Mucosa of descending colon (tissue), 3 donors: Measurements from ENCODE around the gene MEG3. TPM values are rescaled to one million over a fixed set of nuclear protein-coding genes. Genes with fewer than 3 reads are reported as not detected.

Source experiments
- ATAC-seq: fragments of 200-7000 bp; cut with Tn5 transposase; one replicate; pipeline ENCODE4 v1.9.1; 2020; ENCODE audit warnings: mild to moderate bottlenecking, moderate library complexity
- DNase-seq, 3 donors: peaks; one replicate each; pipeline ENCODE4 v3.0.0-alpha.2; 2020
- H3K36me3 ChIP-seq: fragments of 200-600 bp; one replicate; pipeline ENCODE4 v1.8.0; 2021; ENCODE audit warnings: low read depth, mild to moderate bottlenecking
- H3K4me1 ChIP-seq: fragments of 200-600 bp; one replicate; pipeline ENCODE4 v1.8.0; 2021; ENCODE audit warnings: low read depth, mild to moderate bottlenecking
- H3K4me3 ChIP-seq: fragments of 200-600 bp; one replicate; pipeline ENCODE4 v1.8.0; 2021; ENCODE audit warnings: mild to moderate bottlenecking
- H3K9me3 ChIP-seq: fragments of 200-600 bp; one replicate; pipeline ENCODE4 v1.8.0; 2021; ENCODE audit warnings: mild to moderate bottlenecking
- CTCF ChIP-seq: fragments of 200-600 bp; IDR thresholded peaks from one replicate; pipeline ENCODE4 v1.8.0; 2022; ENCODE audit warnings: antibody characterized with exemption, mild to moderate bottlenecking
- intact Hi-C, 2 donors: fragments of 100-400 bp; cut with DNase I in 1 of 2; cut with micrococcal nuclease in 1 of 2; formaldehyde crosslinking; loops; one replicate each; pipeline versions ENCODE4 v1.11.0 to v1.11.1; 2022; cut with DNase I, micrococcal nuclease
- total RNA-seq, 3 donors: library from RNA; stranded (reverse); fragmentation: NEBNext Ultra II Directional in 2 of 3; extraction: Animal tissue kit (Norgen Biotek cat#: 25700) in 2 of 3; gene quantifications; one replicate each; pipeline versions ENCODE4 v1.2.1 to v1.2.4, GENCODE V29; 2021 to 2023
- donor health status: DM: no; HTN: no; CAD: no; lungs with moderate emphysema.
- donor health status: DM: no; HTN: no; CAD: no.
- donor health status: DM: no; HTN: yes; CAD: no.

The MEG3 gene
- total RNA-seq, 3 donors from 2014 or later = 13.8 to 32.2 (median 16.4) TPM

- H3K4me1 ChIP-seq = no peaks in the 10 kb centered on the region
- no peaks in the 10 kb centered on the region for H3K36me3 ChIP-seq
- no peak for TF ChIP-seq CTCF
- ATAC-seq (no peak), DNase-seq (no peak)
- H3K4me3 ChIP-seq = no peak overlapping the region
- no peaks in the 10 kb centered on the region for H3K9me3 ChIP-seq
- intact Hi-C loops = no loop called here
These were observed 36.2 kb upstream of the MEG3 start for GRCh38 chr14:100789460-100790417.

- ATAC-seq = no peak
- DNase-seq = no peak
- no peaks in the 10 kb centered on the region for H3K4me1 ChIP-seq
- no peaks in the 10 kb centered on the region for H3K9me3 ChIP-seq
- intact Hi-C loops = no loop called here
- H3K36me3 ChIP-seq = no peaks in the 10 kb centered on the region
- no peak for TF ChIP-seq CTCF
- H3K4me3 ChIP-seq = no peak overlapping the region
These were observed 35.2 kb upstream of the MEG3 start for GRCh38 chr14:100790502-100791347.

- intact Hi-C loops = no loop called here
These were observed 34.6 kb upstream of the MEG3 start for GRCh38 chr14:100791348-100791735.

GRCh38 chr14:100791995-100792394 is 33.9 kb upstream of the MEG3 start:
- no peak for ATAC-seq

More at GRCh38 chr14:100791348-100791735, 34.6 kb upstream of the MEG3 start:
- no peak overlapping the region for H3K4me3 ChIP-seq
- DNase-seq (no peak), ATAC-seq (no peak)
- H3K4me1 ChIP-seq = no peaks in the 10 kb centered on the region
- H3K9me3 ChIP-seq = no peaks in the 10 kb centered on the region
- no peaks in the 10 kb centered on the region for H3K36me3 ChIP-seq
- no peak for TF ChIP-seq CTCF

More at GRCh38 chr14:100791995-100792394, 33.9 kb upstream of the MEG3 start:
- TF ChIP-seq CTCF = no peak
- H3K4me3 ChIP-seq = no peak overlapping the region
- H3K4me1 ChIP-seq = no peaks in the 10 kb centered on the region
- intact Hi-C loops = no loop called here
- no peaks in the 10 kb centered on the region for H3K36me3 ChIP-seq
- DNase-seq = no peak
- H3K9me3 ChIP-seq = no peaks in the 10 kb centered on the region
